Skin of body (tissue), 2 donors: ENCODE measurements around the gene TALDO1. TPM values are rescaled to one million over a fixed set of nuclear protein-coding genes. Genes with fewer than 3 reads are reported as not detected.

Source experiments
- DNase-seq: peaks from one replicate; lab custom pipeline; 2025; lab: John Stamatoyannopoulos, UW
- total RNA-seq: library from RNA; depleted of rRNA; stranded (reverse); fragments of >200 nt; gene quantifications from one replicate; pipeline ENCODE4 v1.2.3, GENCODE V29; 2014

Gene TALDO1
- total RNA-seq, 1 donor from 2014 or later: 134 TPM

GRCh38 chr11:714436-714835, 32.8 kb upstream of the TALDO1 start:
- DNase-seq: no peak

GRCh38 chr11:719214-720016, 27.8 kb upstream of the TALDO1 start:
- no peak for DNase-seq

- no peak for DNase-seq
Measured at GRCh38 chr11:720017-720641, 27.1 kb upstream of the TALDO1 start.

- no peak for DNase-seq
Measured at GRCh38 chr11:720642-721246, 26.5 kb upstream of the TALDO1 start.

GRCh38 chr11:721247-721740, 26.0 kb upstream of the TALDO1 start:
- DNase-seq: no peak

- no peak for DNase-seq
Measured at GRCh38 chr11:721741-722345, 25.4 kb upstream of the TALDO1 start.

- DNase-seq: no peak
Measured at GRCh38 chr11:722346-722811, 24.9 kb upstream of the TALDO1 start.

GRCh38 chr11:723120-723883, 24.0 kb upstream of the TALDO1 start:
- DNase-seq: peak; percentile 17

GRCh38 chr11:724049-724777, 23.1 kb upstream of the TALDO1 start:
- no peak for DNase-seq

GRCh38 chr11:724778-725386, 22.4 kb upstream of the TALDO1 start:
- DNase-seq: no peak

- no peak for DNase-seq
Measured at GRCh38 chr11:725624-726202, 21.6 kb upstream of the TALDO1 start.

- no peak for DNase-seq
Measured at GRCh38 chr11:726278-727220, 20.7 kb upstream of the TALDO1 start.

GRCh38 chr11:727281-727701, 20.0 kb upstream of the TALDO1 start:
- DNase-seq: no peak

GRCh38 chr11:727859-728748, 19.2 kb upstream of the TALDO1 start:
- no peak for DNase-seq

GRCh38 chr11:728901-729491, 18.3 kb upstream of the TALDO1 start:
- DNase-seq: no peak

GRCh38 chr11:729492-730074, 17.7 kb upstream of the TALDO1 start:
- DNase-seq: no peak

- no peak for DNase-seq
Measured at GRCh38 chr11:733072-733471, 14.2 kb upstream of the TALDO1 start.
